ENCODE measurements around the gene NDOR1.
A peak's percentile ranks its signal among the peaks of the same experiment; 100 is the strongest.

NDOR1 gene

GRCh38 chr9:137219757-137220316 lies 14.3 kb downstream of the NDOR1 start:
- DNase-seq (ENCODE audit: low read depth in 4 of 4, low spot score in 1 of 4): no peak

DNA sequence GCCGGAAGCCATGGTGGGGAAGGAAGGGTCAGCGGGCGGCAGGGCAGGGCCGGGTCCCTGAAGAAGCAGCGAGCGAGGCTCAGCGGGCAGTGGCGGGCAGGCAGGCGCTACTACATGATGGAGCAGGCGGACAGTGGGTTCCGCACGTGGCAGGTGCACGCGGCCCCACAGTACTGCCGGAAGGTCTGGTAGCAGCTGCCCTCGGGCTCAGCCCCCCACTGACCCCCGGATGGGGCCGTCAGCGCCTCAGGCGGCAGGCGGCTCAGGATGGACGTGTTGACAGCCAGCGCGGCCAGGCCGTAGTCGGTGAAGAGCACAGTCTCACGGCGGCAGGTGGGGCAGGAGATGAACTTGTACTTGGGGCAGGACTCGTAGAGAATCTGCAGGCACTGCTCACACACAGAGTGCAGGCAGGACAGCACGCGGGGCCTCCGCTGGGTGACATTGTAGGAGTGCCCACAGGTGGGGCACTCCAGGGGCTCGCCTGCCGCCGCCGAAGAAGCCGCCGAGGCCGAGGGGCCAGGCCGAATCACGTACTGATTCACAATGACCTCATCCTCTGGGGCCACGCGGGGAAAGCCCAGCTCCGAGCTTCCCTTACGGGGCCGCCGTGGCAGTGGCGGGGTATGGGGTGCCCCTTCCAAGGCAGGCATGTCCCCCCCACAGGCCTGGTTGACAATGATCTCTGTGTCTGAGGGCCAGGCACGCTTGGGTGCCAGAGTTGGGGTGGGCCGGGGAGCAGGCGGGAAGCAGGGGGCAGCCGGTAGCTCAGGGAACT lies 15.0 kb downstream of the NDOR1 start:
- no peak for DNase-seq (ENCODE audit: low read depth in 4 of 4, low spot score in 1 of 4)

GRCh38 chr9:137221095-137221505 lies 15.6 kb downstream of the NDOR1 start:
- DNase-seq (ENCODE audit: low read depth in 4 of 4, low spot score in 1 of 4): no peak

GRCh38 chr9:137221506-137222111 lies 16.1 kb downstream of the NDOR1 start:
- DNase-seq (ENCODE audit: low read depth in 4 of 4, low spot score in 1 of 4): no peak

- DNase-seq (ENCODE audit: low read depth in 4 of 4, low spot score in 1 of 4): no peak
Measured at GRCh38 chr9:137222190-137223077, 16.9 kb downstream of the NDOR1 start, which contains the start of gene RNF208. Gene RNF208 (minus strand): TSS chr9:137222240. CDS start chr9:137221212, 1,028 bp downstream.

DNA sequence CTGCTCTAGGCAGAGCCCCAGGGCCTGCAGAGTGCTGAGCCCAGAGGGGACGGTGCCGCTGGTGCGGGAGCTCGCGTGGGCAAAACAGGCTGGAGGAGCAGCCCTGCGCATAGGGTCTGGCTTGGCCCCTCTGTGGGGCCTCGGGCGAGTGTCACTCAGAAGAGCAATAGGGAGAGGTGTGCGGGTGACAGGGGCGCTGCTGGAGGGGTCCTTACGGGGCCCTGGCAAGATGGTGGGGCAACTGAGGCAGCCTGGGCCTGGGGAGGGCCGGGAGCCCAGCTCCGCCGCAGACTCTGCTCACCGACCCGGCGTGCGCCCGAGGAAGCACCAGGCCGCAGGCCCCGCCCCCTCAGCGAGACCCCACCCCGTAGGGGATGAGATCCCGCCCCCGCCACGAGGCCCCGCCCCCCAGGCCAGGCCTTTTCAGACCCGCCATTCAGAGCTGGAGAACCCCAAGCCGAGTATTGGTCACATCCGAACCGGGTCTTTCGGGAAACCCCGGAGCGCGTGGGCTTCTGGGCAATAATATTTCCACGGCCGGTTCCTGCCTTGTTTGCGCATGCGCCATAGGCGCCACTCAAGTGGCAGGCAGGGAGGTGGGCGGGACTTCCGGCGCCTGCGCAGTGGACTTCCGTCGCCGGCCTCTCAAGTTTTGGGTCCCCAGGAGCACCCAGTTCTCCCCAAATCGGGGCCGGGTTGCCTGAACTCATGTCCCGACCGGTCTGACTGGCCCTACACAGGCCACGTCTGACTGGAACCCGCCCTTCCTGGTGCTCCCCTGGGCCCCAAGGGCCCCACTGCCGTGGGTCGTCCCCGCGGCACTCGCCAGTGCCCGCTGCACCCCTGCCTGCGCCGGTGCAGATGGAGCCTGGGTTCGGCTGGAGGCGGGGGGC lies 17.8 kb downstream of the NDOR1 start:
- peak; percentile 96 to 98 (median 97) for DNase-seq (ENCODE audit: low read depth in 4 of 4, low spot score in 1 of 4)

- DNase-seq (ENCODE audit: low read depth in 4 of 4, low spot score in 1 of 4): no peak
Measured at GRCh38 chr9:137224830-137225694, 19.6 kb downstream of the NDOR1 start, which contains the start of gene CYSRT1. Gene CYSRT1 (plus strand): TSS chr9:137225174. CDS start chr9:137225622, 448 bp downstream.

- DNase-seq (ENCODE audit: low read depth in 4 of 4, low spot score in 1 of 4): no peak
Measured at GRCh38 chr9:137225699-137226331, 20.3 kb downstream of the NDOR1 start.

DNA sequence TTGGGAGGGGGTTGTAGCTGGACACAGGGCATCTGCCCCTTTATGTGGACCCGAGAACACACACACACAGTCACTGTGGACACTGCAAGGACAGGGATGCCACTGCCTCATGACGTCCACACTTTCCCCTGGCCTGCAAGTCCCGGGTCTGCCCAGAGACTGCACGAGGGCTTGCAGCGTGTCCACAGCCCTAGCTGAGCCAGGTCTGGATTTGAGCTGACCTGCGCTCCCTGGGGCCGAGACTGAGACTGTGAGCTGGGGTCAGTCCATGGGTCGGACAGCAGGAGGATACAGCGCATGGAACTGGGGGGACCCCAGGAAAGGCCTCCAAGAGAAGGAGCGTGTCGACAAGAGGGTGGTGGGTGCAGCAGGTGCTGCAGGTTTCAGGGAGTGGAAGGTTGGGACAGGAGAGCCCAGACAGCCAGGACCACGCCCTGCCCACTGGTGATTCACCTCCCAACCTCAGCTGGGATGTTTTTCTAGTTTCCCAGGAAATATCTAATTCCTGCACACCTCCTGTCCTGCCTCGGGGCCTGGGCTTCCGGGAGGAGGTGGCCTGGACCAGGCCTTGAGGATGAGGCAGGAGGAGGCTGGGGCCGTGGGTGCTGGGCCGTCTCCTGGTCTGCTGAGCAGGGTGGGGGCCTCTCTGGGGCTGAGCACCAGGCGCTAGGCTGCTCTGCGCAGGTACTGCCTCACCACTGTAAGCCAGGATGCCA lies 21.0 kb downstream of the NDOR1 start:
- no peak for DNase-seq (ENCODE audit: low read depth in 4 of 4, low spot score in 1 of 4)

- peak; percentile 52 to 76 (median 70) for DNase-seq (ENCODE audit: low read depth in 4 of 4, low spot score in 1 of 4)
Measured at GRCh38 chr9:137227054-137227852, 21.8 kb downstream of the NDOR1 start, which contains the start of gene RNF224. Gene RNF224 (plus strand): TSS chr9:137227502. CDS start chr9:137228336, 834 bp downstream.

DNA sequence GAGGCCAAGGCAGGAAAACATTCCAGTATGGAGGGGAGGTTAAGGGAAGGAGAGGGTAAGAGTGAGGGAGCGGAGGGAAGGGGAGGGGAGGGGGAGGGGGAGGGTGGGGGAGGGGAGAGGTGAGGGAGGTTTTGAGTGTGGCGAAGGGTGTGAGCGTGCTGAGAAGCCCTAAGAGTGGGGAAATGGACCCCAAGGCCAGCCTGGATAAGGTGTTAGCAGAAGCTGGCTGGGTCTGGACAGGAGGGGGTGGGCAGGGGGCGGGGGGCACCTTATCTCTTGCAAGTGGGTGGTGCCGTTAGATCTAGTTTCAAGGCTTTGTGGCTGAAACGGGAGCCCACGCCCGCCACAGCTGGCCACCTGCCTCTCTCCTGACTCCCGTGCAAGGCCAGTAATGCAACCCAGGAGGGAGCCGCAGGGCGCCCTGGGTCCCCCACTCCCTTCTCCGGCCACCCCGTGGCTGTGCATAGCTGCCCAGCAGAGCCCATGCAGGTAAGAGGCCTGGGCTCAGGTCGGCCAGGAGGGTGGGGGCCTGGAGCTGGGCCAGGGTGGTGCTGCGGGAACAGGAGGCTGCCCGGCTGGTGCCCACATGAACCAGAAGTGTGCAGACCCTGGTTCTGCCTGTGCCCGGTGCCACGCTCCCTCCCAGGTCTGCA lies 22.5 kb downstream of the NDOR1 start:
- DNase-seq (ENCODE audit: low read depth in 4 of 4, low spot score in 1 of 4): no peak

DNA sequence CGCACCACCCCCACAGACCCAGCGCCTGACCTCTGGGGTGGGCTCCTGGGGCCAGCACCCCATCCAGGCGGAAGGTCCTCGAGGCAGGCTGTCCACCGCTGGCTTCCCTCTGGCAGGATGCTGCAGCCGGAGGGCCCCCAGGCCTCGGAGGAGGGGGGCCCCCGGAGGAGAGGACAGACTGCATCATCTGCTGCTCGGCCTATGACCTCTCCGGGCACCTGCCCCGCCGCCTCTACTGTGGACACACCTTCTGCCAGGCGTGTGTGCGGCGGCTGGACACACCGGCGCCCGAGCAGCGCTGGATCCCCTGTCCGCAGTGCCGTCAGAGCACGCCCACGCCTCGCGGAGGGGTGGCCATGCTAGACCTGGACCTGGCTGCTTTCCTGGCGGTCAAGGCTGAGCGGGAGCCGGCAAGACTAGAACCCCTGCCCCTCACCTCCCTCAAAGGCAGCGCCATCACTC lies 23.0 kb downstream of the NDOR1 start:
- DNase-seq (ENCODE audit: low read depth in 4 of 4, low spot score in 1 of 4): no peak

DNA sequence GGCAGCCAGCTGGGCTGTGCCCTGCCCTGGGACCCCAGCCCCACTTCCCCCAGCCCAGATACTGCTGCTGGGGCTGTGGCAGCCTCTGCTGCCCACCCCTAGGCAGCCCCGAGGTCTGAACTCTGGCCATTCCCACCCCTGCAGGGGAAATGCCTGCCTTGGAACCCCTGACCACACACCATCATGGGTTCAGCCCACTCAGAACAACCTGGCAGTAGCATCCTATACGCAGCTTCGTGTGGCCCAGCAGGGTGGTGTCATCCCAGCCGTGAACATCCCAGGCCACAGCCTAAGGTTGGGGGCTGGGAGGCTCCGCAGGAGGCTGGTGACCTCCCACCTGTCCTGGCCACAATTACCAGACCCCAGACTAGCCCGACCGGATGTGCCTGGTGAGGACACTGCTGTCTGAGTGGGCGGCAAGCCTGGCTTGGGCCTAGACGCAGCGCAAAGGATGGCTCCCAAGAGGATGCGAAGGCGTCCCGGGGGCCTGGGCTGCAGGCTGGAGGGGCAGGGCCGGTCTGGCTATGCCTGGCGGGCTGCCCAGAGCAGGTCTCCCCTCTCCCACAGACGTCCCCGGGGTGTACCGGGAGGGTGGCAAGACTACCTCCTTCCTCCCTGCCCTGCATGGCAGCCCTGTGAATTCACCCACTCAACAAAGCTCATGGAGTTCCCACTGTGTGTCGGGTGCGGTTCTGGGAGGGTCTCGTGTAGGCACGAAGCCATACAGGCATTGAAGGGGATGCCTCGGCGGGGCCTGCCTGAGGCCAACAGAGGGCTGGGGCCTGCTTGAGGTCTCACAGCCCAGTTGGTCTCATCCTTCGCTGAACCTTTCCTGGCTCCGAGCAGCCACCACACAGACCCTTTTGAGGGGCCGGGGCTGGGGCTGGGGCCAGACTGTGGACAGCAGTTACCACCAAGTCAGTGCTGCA lies 23.7 kb downstream of the NDOR1 start:
- no peak for DNase-seq (ENCODE audit: low read depth in 4 of 4, low spot score in 1 of 4)

DNA sequence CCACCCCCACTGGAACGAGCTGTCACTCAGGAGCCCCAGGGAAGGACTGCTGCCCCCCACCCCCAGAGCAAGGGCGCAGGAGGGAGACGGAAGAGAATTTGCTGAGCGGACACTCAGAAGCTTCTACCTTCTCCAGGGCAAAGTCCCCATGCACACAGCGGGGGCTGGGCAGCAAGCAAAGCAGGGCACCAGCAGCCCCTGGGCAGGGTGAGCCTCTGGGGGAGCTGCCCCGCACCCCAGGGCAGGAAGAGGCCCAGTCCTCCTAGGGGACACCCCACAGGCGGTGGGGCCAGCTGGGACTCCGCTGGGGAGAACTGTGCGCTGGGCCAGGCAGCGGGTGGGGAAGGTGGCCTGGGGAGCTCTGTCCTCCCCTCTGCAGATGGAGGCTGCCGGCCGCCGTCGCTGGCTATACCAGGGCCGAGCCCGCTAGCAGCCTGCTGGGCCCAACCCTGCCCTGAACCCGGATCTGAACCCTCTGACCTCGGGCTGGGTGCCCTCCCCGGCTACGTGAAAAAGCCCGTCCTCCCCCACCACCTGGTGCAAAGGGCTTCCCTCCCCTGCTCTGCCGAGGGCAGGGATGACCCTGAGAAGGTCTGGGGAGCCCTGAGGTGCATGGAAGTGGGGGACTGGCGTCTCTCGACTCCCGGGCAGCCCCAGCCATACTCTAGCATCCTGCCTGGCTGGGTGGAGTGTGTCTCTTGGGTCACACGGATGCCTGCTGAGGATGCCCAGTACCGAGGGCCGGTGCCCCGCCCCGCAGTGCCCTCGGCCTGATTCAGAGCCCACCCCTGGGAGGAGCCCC lies 24.6 kb downstream of the NDOR1 start:
- no peak for DNase-seq (ENCODE audit: low read depth in 4 of 4, low spot score in 1 of 4)

Data from stimulated activated CD4-positive, alpha-beta T cell treated with anti-CD3 and anti-CD28 coated beads, Interleukin-1b, Interleukin-23, amount 100 ng/mL, for 24 hours (primary cell).